GM04504 (cell line): ENCODE measurements around the gene PITPNB.

Source experiments
- DNase-seq: peaks from one replicate; pipeline ENCODE4 v3.0.0-alpha.2; 2012; ENCODE audit warnings: low read depth

PITPNB gene

DNA sequence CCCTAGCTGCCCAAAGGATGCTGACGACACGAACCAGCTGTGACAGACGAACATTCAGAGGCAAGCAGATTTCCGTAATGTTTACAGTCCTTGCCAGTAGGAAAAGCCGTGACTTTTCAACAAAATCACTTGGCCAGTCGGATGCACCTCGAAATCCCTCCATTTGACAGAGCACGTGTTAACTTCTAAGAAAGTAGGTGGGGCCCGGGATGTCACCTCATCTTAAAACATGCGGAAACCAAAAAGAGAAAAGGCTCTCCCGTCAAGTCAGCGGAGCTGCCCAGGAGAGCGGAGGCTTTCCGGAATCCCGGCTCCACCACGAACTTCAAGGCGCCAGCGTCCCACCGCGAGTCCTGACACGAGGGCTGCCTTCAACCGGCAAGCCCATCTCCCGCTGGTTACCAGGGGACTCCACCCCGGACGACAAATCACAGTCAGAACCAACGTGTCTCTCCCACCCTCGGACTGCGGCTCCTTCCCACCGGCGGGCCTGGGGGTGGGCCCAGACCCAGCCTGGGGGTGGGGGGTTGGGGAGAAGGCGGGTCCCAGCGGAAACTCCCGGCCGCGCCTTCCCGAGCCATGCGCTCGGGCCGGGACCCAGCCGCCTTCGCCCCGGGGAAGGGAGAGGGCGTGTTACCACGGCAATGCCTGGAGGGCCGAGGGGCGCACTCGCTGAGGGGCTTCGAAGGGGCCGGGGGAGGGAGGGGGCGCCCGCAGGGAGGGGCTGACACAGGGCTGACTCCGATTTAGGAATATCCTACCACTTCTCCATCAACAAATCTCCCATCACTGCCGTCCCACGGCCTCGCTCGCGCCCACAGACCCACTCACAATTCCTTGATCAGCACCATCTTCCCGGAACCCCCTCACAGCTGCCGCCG is 475 bp downstream of the PITPNB start:
- DNase-seq, result no peak

- no peak for DNase-seq
Measured at GRCh38 chr22:27915986-27916385, 3.1 kb downstream of the PITPNB start.

GRCh38 chr22:27913162-27913741 is 5.8 kb downstream of the PITPNB start:
- DNase-seq, result no peak

DNA sequence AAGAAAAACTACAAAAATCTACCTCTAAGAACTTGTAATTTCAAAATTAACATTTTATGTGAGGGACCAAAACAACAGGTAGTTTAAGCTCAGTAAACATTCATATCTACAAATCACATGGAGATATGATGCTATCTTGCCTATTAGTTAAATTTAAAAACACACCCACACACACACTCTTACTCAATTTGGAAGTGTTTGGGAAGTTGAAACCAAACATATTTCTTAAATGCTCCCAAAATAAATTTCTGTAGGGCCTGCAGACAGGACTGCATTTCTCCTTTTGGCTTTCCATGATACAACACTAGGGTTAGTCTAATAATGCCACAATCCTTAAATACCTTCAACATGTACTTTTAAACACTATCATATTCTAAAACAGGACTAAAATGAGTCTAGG is 7.0 kb downstream of the PITPNB start:
- DNase-seq, result no peak

GRCh38 chr22:27911330-27911729 is 7.7 kb downstream of the PITPNB start:
- DNase-seq, result no peak

DNA sequence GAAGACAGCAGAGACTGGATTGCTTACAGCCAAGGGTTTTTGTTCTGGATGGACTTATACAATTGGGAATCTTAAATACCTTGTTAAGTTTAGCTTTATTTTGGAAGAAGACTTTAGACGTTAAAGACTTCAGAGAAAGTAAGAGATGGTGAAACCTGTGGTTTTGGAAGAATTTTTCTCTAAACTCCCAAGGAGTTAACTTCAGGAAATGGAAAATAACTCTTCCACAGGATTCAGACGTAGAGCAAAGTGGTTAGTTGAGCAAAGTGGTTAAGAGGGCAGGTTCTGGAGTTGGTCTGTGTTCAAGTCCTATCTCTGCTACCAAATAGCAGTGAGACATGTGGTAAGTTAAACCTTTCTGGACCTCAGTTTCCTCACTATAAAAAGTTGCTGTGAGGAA is 12.8 kb downstream of the PITPNB start:
- no peak for DNase-seq

DNA sequence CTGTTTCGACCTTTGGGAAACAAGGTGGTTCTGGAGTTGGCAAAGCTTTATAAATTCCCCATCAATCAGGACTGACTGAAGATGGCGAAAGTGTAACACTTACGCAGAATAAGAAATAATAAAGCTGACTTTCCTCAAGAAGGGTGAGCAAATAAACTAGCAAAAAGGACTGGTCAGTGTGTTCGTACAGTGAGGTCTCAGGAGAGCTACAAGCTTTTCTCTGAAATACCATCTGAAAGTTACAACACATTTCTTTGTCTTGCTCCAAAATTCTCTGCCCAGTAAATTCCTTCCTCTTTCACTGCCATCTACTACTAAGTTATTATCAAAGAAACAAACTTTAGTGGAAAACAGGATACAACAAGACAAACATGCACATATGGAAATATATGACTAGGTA is 13.4 kb downstream of the PITPNB start:
- no peak for DNase-seq

DNA sequence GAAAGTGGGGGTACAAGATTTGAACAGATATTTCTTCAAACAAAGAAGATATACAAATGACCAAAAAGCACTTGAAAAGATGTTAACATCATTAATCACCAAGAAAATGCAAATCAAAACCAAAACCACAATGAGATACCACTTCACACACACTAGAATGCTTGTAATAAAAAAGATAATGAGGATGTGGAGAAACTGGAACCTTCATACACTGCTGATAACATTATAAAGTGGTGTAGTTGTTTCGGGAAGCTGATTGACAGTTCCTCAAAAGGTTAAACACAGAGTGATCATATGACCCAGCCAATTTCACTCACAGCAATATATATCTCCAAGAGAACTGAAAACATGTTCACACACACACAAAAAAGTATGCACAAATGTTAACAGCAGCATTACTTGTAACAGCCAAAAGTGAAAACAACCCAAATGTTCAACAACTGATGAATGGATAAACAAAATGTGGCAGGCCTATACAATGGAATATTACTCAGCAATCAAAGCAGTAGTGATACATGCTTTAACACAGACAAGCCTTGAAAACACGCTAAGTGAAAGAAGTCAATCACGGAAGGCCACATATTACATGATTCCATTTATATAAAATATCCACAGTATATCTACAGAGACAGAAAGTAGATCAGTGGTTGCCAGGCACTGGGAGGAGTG is 15.1 kb downstream of the PITPNB start:
- no peak for DNase-seq

DNA sequence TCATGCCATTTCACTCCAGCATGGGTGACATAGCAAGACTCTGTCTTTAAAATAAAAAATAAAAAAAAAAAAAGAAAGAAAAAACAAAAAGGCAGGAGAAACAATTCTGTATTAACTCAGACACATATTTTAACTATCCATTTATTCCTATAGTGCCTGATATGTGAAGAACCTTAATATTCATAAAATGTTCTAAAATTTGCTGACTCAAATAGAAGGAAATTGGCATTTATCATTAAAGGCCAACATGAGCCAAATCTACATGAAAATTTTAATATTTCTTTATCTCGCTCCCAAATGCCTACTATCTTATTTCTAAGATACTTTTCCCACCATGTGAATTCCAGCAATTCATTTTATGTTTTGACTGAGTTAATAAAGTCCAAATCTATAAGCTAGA is 18.9 kb downstream of the PITPNB start:
- no peak for DNase-seq

DNA sequence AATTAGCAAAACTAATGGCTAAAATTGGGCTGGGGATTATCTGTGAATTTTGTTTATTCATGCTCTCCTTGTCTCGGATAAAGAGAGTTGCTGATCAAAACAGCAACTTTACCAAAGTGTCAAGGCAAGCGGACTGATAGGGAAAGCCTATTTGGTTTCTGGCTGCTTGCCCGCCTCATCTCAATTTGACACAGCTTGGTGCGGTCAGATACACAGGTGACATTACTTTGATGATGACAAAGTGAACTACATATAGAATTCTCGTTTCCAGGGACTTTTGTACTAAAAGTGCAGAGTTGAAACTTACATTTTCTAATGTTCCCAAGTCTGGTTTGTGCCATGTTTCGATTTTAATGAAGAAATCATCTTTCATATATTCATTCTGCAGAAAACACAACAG is 22.8 kb downstream of the PITPNB start:
- no peak for DNase-seq

- no peak for DNase-seq
Measured at GRCh38 chr22:27895600-27895999, 23.5 kb downstream of the PITPNB start.

- DNase-seq, result no peak
Measured at GRCh38 chr22:27892811-27893210, 26.2 kb downstream of the PITPNB start.

DNA sequence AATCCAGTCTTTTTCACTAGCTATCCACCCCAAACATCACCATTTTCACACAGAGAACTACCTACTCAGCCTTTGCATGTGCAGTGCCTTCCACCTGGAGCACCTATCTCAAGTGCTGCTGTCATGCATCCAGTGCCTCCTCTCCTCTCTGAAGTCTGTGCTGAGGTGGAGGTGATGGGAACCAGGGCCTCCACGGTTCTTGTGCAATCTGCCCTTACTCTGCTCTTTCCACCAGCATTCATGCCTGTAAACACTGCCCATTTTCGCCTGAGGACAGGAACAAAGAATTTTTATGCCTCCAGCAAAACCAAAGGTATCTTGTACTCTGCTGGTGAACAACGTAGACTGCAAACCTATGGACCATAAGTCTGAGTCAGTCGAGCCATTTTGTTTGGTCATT is 27.0 kb downstream of the PITPNB start:
- no peak for DNase-seq

DNA sequence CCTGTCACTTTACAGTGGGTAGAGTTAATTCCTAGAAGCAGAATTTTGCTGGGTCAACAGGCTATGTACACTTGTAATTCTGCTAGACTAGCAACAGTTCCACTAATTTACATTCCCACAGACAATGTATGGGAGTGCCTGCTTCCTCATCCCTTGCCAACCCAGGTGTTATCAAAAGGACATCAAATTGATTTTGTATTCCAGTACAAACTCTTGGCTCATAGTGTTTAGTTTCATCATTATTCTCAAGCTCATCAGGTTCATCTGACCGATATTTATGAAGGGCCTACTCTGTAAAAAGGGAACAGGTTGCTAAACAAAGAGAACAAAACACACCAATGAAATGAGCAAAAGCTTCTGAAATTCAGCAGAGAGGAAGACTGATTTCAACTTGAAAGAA is 30.7 kb downstream of the PITPNB start:
- DNase-seq, result no peak

- DNase-seq, result no peak
Measured at GRCh38 chr22:27886843-27887151, 32.3 kb downstream of the PITPNB start.

DNA sequence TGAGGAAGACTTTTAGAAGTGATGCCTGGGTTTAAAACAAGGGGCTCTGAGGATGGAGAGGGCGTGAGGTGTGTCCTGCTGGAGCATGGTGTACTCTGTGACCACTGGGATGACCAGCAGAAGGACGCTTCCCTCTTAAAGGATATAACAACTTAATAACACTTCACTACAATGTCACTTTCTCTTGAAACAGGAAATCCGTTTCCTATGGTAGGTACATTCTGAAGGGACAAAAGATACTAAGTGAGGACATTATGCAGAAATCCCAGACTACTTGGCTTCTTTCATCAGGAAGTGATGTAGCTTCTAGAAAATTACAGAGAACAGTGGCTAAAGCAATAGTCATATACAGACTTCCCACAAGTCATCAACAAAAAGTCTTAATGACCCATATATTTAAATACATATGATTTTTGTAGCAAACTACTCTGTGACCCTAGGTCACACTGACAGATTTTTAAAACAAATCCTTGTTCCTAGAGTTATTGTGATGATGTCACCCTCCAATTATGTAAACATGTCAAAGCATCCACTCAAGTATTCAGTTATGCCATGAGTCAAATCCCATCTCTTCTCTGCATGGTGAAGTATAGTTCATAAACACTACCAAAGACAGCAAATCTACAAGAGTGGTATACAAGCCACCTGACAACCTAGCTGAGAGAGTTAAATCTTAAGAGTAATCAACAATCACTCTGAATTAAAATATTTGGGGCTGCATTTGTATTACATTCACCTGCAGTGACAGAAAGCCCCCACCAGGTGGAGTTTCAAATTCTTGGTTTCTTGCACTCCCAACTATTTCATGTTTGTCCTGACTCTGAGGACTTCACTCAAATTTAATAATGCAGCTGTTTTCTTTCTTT is 32.8 kb downstream of the PITPNB start:
- DNase-seq, result peak; percentile 77

DNA sequence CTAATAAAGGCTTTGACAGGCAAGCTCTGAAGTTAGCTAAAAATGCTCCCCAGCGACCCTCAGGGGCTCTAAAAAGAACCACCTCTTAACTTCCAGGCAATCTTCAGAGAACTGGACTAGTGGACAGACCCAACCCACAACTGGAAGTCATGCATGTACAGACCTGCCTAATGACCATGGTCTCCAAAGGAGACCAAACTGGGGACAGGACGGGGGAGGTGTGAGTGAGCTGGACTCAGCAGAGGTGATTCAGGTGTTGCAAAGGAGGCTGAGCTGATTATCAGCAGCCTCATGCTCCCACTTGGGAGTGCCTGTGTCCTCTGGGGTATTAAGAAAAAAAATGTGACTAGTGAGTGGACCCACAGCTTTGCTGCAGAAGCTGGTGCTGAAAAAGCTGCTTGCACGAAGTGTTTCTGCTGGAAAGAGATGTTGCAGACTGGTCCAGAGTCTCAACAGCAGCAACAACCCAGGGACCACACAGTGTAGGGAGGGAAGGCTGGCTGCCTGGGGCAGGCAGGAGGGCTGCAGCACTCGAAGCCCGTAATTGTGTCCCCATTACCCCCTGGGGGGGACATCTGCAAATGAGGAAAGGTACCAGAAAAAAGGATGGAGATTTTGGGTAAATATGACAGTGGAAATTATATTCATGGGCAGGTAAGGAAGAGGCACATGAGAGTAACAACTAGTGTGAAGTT is 35.3 kb downstream of the PITPNB start:
- DNase-seq, result no peak

GRCh38 chr22:27882507-27883290 is 36.4 kb downstream of the PITPNB start:
- no peak for DNase-seq

- no peak for DNase-seq
Measured at GRCh38 chr22:27881421-27881820, 37.6 kb downstream of the PITPNB start.

GRCh38 chr22:27880778-27881394 is 38.2 kb downstream of the PITPNB start:
- no peak for DNase-seq

- no peak for DNase-seq
Measured at GRCh38 chr22:27879923-27880322, 39.1 kb downstream of the PITPNB start.
